ENCODE measurements around the gene KCNQ1OT1. TPM values are rescaled to one million over a fixed set of nuclear protein-coding genes. Genes with fewer than 3 reads are reported as not detected.

Gene KCNQ1OT1
- total RNA-seq, 4 donors from 2014 or later, result 6.3 to 8.0 (median 7.7) TPM

DNA sequence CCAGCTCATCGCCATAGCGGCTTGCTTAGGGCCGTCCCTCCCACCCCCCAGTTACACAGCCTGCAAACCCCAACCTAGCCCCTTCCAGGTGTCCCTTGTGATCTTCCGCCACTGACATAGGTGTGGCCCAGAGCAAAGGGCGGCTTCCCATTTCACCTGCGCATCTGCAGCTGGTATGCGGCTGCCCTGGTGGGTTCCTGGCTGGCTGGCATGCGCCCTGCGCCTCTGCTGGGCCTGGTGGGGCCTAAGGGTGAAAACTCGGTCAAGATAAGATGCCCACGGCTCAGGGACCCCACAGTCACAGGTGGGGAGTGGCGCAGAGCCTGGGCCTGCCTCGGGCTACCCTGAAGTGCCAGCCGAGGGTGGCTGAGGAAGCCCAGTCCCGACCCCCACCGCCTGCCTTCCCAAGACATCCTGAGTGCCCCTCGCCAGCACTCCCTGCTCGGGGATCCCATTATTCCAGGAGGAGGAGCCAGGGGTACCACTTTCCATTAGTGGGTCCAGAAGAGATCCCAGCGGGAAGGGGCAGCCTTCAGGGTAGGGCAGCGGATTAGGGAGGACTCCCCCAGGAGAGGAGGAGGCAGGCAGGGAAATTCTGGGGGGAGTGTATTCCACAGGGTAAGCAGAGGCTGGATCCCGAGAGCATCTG, 36.9 kb upstream of the KCNQ1OT1 start:
- no peak for TF ChIP-seq CTCF (IDR thresholded peaks at IDR 0.05)
- TF ChIP-seq EP300 (IDR thresholded peaks at IDR 0.05), result no peak
- TF ChIP-seq POLR2A (IDR thresholded peaks at IDR 0.05), result no peak
- 92 to 93% methylated on average over 20 of the region's 21 CpGs for WGBS, 2 donors
- no peak for DNase-seq (ENCODE audit: low spot score in 2 of 2)

GRCh38 chr11:2735053-2735589, 35.3 kb upstream of the KCNQ1OT1 start:
- no peak for DNase-seq (ENCODE audit: low spot score in 2 of 2)
- no peak overlapping the region for H3K27ac ChIP-seq
- no peaks in the 10 kb centered on the region for H3K36me3 ChIP-seq
- H3K9me3 ChIP-seq, result no peaks in the 10 kb centered on the region
- TF ChIP-seq POLR2A (IDR thresholded peaks at IDR 0.05) (no peak), EP300 (IDR thresholded peaks at IDR 0.05) (no peak), CTCF (IDR thresholded peaks at IDR 0.05) (no peak)
- WGBS, 2 donors, result 93 to 96% methylated on average over 7 to 11 of the region's 12 CpGs
- peaks cover 0 to 59% (median 22%) of the 10 kb centered on the region in 4 donors for H3K4me1 ChIP-seq
- H3K4me3 ChIP-seq, result no peak overlapping the region
- no peaks in the 10 kb centered on the region for H3K27me3 ChIP-seq

More for the DNA sequence above, 36.9 kb upstream of the KCNQ1OT1 start:
- H3K4me3 ChIP-seq, result no peak overlapping the region
- no peaks in the 10 kb centered on the region for H3K27me3 ChIP-seq
- no peaks in the 10 kb centered on the region for H3K36me3 ChIP-seq
- no peak overlapping the region for H3K27ac ChIP-seq
- peaks cover 0 to 55% (median 17%) of the 10 kb centered on the region in 4 donors for H3K4me1 ChIP-seq
- H3K9me3 ChIP-seq, result no peaks in the 10 kb centered on the region

DNA sequence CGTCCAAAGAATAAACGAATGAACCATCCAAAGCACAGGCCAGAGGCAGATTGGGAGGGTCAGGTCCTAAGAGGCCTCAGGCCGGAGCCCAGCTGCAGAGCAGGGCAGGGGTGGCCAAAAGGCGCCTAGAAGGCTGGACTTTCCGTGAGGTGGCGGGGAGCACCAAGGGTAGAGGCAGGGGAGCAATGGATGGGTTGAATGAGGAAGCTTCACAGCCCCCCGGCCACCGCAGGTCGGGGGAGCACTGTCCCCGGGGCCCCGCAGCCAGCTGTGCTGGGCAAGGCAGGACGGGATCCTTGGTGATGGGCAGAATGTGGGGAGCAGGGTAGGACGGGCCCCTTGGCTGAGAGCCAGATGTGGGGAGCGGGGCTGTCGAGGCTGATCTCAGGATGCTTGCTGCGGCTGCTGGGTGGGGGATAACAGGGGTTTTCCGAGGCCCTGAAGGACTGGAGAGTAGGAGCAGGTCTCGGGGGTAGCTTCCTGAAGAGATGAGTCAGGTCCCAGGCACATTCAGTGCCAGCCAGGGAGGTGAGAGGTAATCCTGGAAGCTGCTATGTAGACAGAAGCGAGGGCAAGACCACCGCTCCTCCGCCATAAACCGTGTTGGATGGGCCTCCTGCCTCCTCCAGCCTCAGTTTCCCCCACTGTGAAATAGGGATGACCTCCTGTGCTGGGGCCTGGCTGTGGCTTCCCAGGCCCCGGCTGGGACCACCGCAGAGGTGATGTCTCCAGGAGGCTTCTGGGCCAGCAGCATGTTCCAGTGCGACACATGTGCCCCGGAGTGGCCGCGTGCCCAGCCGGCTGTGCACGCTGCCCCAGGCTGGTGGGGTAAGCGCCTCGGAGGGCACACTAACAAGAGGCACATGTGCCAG, 34.6 kb upstream of the KCNQ1OT1 start:
- H3K4me3 ChIP-seq, result no peak overlapping the region
- WGBS, 2 donors, result 73 to 80% methylated on average over 25 to 32 of the region's 32 CpGs

DNA sequence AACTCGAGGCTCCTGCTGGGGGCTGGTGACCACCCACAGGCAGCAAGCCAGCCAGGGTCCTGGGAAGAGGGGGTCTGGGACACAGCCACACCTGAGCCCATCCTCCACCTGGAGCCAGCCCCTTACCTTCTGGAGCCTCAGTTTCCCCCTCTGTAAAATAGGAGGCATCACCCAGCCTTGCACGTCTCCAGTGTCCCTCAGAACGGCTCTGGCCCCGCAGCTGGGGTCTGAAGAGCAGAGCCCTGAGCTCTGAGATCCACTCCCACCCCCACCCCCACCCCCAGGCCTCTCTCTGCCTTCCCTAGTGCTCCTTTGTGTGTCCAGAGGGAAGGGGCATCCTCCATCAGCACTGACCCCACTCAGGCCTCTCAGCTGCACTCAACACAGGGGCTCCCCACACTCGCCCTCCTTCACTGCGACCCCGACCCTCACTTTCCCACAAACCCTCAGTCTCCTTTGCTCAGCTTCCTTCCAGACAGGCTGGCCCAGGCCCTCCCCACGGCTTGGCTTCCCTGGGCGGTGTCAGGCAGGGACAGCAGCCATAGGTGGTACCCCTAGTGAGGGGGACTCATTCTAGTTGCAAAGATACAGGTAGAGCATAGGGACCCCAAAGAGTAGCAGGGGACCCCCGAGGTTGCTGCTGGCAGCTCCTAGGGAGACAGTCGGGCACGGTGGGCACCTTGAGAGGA, 33.3 kb upstream of the KCNQ1OT1 start:
- H3K4me1 ChIP-seq, result peaks cover 0 to 73% (median 35%) of the 10 kb centered on the region in 4 donors
- H3K36me3 ChIP-seq, result no peaks in the 10 kb centered on the region
- peak overlapping the region; percentile 43 to 88 (median 77) for H3K27ac ChIP-seq
- DNase-seq (ENCODE audit: low spot score in 2 of 2), result no peak
- H3K9me3 ChIP-seq, result no peaks in the 10 kb centered on the region
- H3K4me3 ChIP-seq, result no peak overlapping the region
- H3K27me3 ChIP-seq, result no peaks in the 10 kb centered on the region
- WGBS, 2 donors, result 68 to 80% methylated on average over 11 to 12 of the region's 12 CpGs
- TF ChIP-seq EP300 (IDR thresholded peaks at IDR 0.05) (no peak), POLR2A (IDR thresholded peaks at IDR 0.05) (no peak), CTCF (IDR thresholded peaks at IDR 0.05) (no peak)

More for the DNA sequence above, 34.6 kb upstream of the KCNQ1OT1 start:
- peaks cover 0 to 66% (median 27%) of the 10 kb centered on the region in 4 donors for H3K4me1 ChIP-seq
- TF ChIP-seq CTCF (IDR thresholded peaks at IDR 0.05), result no peak
- TF ChIP-seq EP300 (IDR thresholded peaks at IDR 0.05), result no peak
- no peak for TF ChIP-seq POLR2A (IDR thresholded peaks at IDR 0.05)
- peak overlapping the region in 1 of 4 donors; percentile 4 for H3K27ac ChIP-seq
- no peak for DNase-seq (ENCODE audit: low spot score in 2 of 2)
- H3K9me3 ChIP-seq, result no peaks in the 10 kb centered on the region
- H3K27me3 ChIP-seq, result no peaks in the 10 kb centered on the region
- no peaks in the 10 kb centered on the region for H3K36me3 ChIP-seq
